ENCODE measurements around the gene SCN1A. TPM values are rescaled to one million over a fixed set of nuclear protein-coding genes. Genes with fewer than 3 reads are reported as not detected.
"Not testable (repeated sequence)": the region's sequence is repeated elsewhere in the genome, so short reads cannot be mapped to it uniquely, and the experiment has no call there.

Gene SCN1A
- total RNA-seq, 1 experiment from 2014 or later = not detected

GRCh38 chr2:166140475-166140874 is 12.7 kb upstream of the SCN1A start:
- Histone ChIP-seq H3K27me3 (ENCODE audit: control insufficient read depth, insufficient read depth, low read length) (no peaks in the 10 kb centered on the region), H3K36me3 (ENCODE audit: control insufficient read depth, insufficient read depth, low read length) (no peaks in the 10 kb centered on the region), H3K4me1 (ENCODE audit: control insufficient read depth, insufficient read depth, low read length) (no peaks in the 10 kb centered on the region), H3K27ac (ENCODE audit: low read length) (no peak overlapping the region), H3K9me3 (ENCODE audit: control insufficient read depth, insufficient read depth, low read depth, low read length) (no peaks in the 10 kb centered on the region), H3K4me3 (ENCODE audit: low read depth in 2 of 2, low read length in 2 of 2) (no peak overlapping the region)
- CTCF ChIA-PET = no interaction called here
- BruUV-seq (replicated peaks) = no TSS peak
- ATAC-seq (no peak), DNase-seq (ENCODE audit: low read depth, low spot score) (no peak)
- intact Hi-C loops (cut with micrococcal nuclease; ENCODE audit: unreplicated experiment) = no loop called here
- TF ChIP-seq TCF7L2 (IDR thresholded peaks at IDR 0.05; ENCODE audit: low read depth, low read length) (no peak), SIN3A (IDR thresholded peaks at IDR 0.05; ENCODE audit: borderline replicate concordance, insufficient read depth, low read depth, low read length) (no peak), POLR2AphosphoS5 (IDR thresholded peaks at IDR 0.05; ENCODE audit: low read depth, low read length) (no peak), CTCF (IDR thresholded peaks at IDR 0.05) (no peak)
- in situ Hi-C loops (cut with HindIII; ENCODE audit: low pct_unique_long_range_greater_than_20kb, low sequenced_read_pairs) = no loop called here
- POLR2A ChIA-PET = no interaction called here

- H3K27ac ChIP-seq (ENCODE audit: low read length); intact Hi-C loops (cut with micrococcal nuclease; ENCODE audit: unreplicated experiment); CTCF ChIA-PET; BruUV-seq (replicated peaks); DNase-seq (ENCODE audit: low read depth, low spot score); ATAC-seq; POLR2A ChIA-PET; H3K9me3 ChIP-seq (ENCODE audit: control insufficient read depth, insufficient read depth, low read depth, low read length); H3K4me1 ChIP-seq (ENCODE audit: control insufficient read depth, insufficient read depth, low read length); H3K36me3 ChIP-seq (ENCODE audit: control insufficient read depth, insufficient read depth, low read length); in situ Hi-C loops (cut with HindIII; ENCODE audit: low pct_unique_long_range_greater_than_20kb, low sequenced_read_pairs); H3K4me3 ChIP-seq (ENCODE audit: low read depth in 2 of 2, low read length in 2 of 2); H3K27me3 ChIP-seq (ENCODE audit: control insufficient read depth, insufficient read depth, low read length): not testable (repeated sequence)
Observed at GRCh38 chr2:166139479-166139878, 11.7 kb upstream of the SCN1A start.

GRCh38 chr2:166138667-166139066 is 10.8 kb upstream of the SCN1A start:
- in situ Hi-C loops (cut with HindIII; ENCODE audit: low pct_unique_long_range_greater_than_20kb, low sequenced_read_pairs) = no loop called here
- no peak overlapping the region for H3K27ac ChIP-seq (ENCODE audit: low read length)
- intact Hi-C loops (cut with micrococcal nuclease; ENCODE audit: unreplicated experiment) = no loop called here
- no peaks in the 10 kb centered on the region for H3K9me3 ChIP-seq (ENCODE audit: control insufficient read depth, insufficient read depth, low read depth, low read length)
- no peaks in the 10 kb centered on the region; the same call in 1 of the 2 replicates for H3K27me3 ChIP-seq (ENCODE audit: control insufficient read depth, insufficient read depth, low read length)
- no peak for DNase-seq (ENCODE audit: low read depth, low spot score)
- ChIA-PET POLR2A (no interaction called here), CTCF (no interaction called here)
- no peak for ATAC-seq
- H3K4me3 ChIP-seq (ENCODE audit: low read depth in 2 of 2, low read length in 2 of 2) = no peak overlapping the region
- no peaks in the 10 kb centered on the region for H3K4me1 ChIP-seq (ENCODE audit: control insufficient read depth, insufficient read depth, low read length)
- BruUV-seq (replicated peaks) = no TSS peak
- H3K36me3 ChIP-seq (ENCODE audit: control insufficient read depth, insufficient read depth, low read length) = no peaks in the 10 kb centered on the region
- no peak for TF ChIP-seq SIN3A (IDR thresholded peaks at IDR 0.05; ENCODE audit: borderline replicate concordance, insufficient read depth, low read depth, low read length)
- no peak for TF ChIP-seq POLR2AphosphoS5 (IDR thresholded peaks at IDR 0.05; ENCODE audit: low read depth, low read length)
- TF ChIP-seq TCF7L2 (IDR thresholded peaks at IDR 0.05; ENCODE audit: low read depth, low read length) = no peak
- TF ChIP-seq REST (IDR thresholded peaks at IDR 0.05; ENCODE audit: insufficient read depth in 1 of 2, low read depth in 2 of 2, low read length in 1 of 2) = no peak
- TF ChIP-seq CTCF (IDR thresholded peaks at IDR 0.05) = no peak
